Testis (tissue), 3 donors: ENCODE measurements around the gene ACTR1A. TPM values are rescaled to one million over a fixed set of nuclear protein-coding genes. Genes with fewer than 3 reads are reported as not detected.

Experiments
- DNase-seq: peaks from one replicate; pipeline ENCODE4 v3.0.0-alpha.2; 2019
- H3K27ac ChIP-seq, 2 donors: fragments of 200-600 bp; sonication (generic); one replicate each; pipeline ENCODE4 v1.5.1; 2019
- H3K27me3 ChIP-seq: fragments of 200-600 bp; sonication (generic); one replicate; pipeline ENCODE4 v1.5.1; 2019
- H3K36me3 ChIP-seq: fragments of 200-600 bp; sonication (generic); one replicate; pipeline ENCODE4 v1.5.1; 2017; ENCODE audit warnings: low read depth; ENCODE audit errors: missing control alignments
- H3K4me1 ChIP-seq: fragments of 200-600 bp; sonication (generic); one replicate; pipeline ENCODE4 v1.5.1; 2019
- H3K4me3 ChIP-seq, 2 donors: fragments of 200-600 bp; sonication (generic); one replicate each; pipeline ENCODE4 v1.5.1; 2017 to 2019
- H3K9me3 ChIP-seq: fragments of 200-600 bp; sonication (generic); one replicate; pipeline ENCODE4 v1.5.1; 2017
- POLR2A ChIP-seq: fragments of 450-650 bp; IDR thresholded peaks from one replicate; pipeline ENCODE4 v1.6.1; 2017; ENCODE audit warnings: antibody characterized with exemption, mild to moderate bottlenecking, moderate library complexity
- WGBS, 2 donors: methylation state at CpG; one replicate each; pipeline ENCODE4 v1.1.5; 2018; 5-methylcytosine and 5-hydroxymethylcytosine counted together
- intact Hi-C: fragments of 100-400 bp; cut with DNase I; formaldehyde crosslinking; loops from one replicate; pipeline ENCODE4 v1.15.1; 2023; ENCODE audit warnings: low total_unique reads
- polyA plus RNA-seq: library from polyadenylated mRNA; stranded (reverse); fragments of 350-450 nt; fragmentation: Illumina TruSeq; extraction: RNeasy Lipid Tissue Mini Kit (QIAGEN cat#74804); gene quantifications from one replicate; pipeline ENCODE4 v1.2.3, GENCODE V29; 2014; ENCODE audit warnings: low read depth, low replicate concordance; ENCODE audit not compliant: insufficient read depth
- total RNA-seq, 2 donors: library from RNA; depleted of rRNA; stranded (reverse); fragments of >200 nt; gene quantifications; one replicate each; pipeline ENCODE4 v1.2.3, GENCODE V29; 2016
- TF ChIP-seq, protein P1 (sequence below), 3 experiments: fragments of 450-650 bp in 2 of 3; fragments of 200-600 bp in 1 of 3; sonication (generic) in 1 of 3; IDR thresholded peaks; one replicate each; pipeline ENCODE4 v1.5.1; 2016 to 2019; ENCODE audit warnings: antibody characterized with exemption in 3 of 3, mild to moderate bottlenecking in 2 of 3, moderate library complexity in 1 of 3

ACTR1A gene
- total and polyA plus RNA-seq, 3 donors from 2014 or later, result 97.6 to 126 (median 97.7) TPM

DNA sequence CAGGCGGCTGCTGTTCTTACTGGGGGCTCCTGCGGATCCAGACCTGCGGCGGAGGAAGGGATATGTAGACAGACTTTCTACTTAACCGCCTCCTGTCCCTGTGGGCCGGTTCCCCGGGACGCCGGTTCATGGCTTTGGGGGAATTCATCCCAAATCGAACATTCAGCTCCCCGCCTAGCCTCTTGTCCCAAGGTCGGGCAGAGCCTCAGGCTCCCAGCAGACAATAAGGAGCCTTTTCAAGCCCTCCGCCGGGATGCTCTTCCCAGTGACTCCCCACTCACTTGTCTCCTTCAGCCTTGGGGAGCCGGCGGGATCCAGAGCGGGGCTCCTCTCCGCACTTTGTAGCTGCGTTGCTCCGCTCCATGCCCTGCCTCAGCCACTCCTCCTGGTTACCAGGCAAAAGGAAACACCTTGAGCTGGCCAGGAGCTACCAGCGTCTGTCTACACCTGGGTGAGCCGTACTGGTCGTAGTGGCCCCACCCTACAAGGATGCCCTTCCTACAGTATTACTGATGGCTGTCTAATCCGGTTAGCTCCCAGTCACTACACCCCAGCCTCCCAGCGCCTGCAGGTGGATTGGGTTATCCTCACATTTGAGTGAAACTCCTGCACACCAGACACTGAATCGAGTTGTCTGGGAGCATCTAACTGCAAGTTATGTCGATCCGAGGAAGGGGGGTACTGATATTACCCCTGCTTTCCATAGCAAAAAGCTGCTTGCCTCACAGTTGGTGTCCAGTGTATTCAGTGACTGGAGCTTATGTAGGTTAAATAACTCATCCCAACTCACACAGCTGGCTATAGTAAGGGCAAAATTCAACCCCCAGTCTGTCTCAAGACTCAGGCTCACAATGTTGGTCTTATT is 51.2 kb downstream of the ACTR1A start, which contains the start of gene C10orf95:
Gene C10orf95 (minus strand): TSS at position 439 of the 865 bp plus-strand sequence. CDS start 450 bp downstream, outside the sequence.
- WGBS, 2 donors, result 24 to 30% methylated on average over 16 to 28 of the region's 28 CpGs
- intact Hi-C loops, result no loop called here

DNA sequence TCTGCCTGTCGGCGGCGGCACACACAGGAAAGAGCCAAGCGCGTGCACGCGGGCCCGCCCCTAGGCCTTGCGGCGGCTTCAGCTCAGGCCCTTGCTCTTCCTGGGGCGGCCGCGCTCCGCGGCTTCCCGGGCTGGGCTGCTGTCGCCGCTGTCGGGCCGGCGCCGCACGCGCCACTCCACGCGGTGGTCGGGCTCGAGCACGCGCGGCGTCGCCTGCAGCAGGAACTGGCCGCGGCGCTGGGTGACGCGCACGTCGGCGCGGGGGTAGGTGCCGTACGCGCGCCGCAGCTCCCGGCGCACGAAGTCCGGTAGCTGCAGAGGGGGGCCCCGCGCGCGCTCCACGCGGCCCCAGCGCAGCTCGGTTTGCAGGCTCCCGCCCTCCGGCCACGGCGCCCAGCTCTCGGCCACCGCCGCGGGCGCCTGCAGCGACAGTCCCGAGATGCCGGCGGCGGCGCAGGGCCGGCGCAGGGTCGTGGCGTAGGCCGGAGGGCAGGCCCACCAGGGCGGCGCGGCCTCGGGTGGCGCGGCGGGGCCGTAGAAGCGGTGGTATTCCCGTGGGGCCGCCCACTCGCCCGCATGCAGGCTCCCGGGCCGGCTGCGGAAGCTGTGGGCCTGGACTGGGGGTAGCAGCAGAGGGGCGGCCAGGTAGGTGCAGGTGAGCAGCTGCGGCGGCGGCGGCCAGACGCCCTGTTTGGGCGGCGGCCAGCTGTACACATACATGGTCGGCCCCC is 52.0 kb downstream of the ACTR1A start:
- 0% methylated on average over 43 of the region's 104 CpGs; no CpG with 5 or more reads in 1 of the 2 donors for WGBS, 2 donors

More for the DNA sequence above, 51.2 kb downstream of the ACTR1A start, which contains the start of gene C10orf95:
- peak within 1 kb of the TSS; percentile 72 to 88 for H3K4me3 ChIP-seq
- no peaks in the 10 kb centered on the region for H3K36me3 ChIP-seq
- no peak for DNase-seq
- peak within 1 kb of the TSS; percentile 18 to 64 for H3K27ac ChIP-seq
- no peaks in the 10 kb centered on the region for H3K27me3 ChIP-seq
- H3K9me3 ChIP-seq, result no peaks in the 10 kb centered on the region
- no peak for TF ChIP-seq POLR2A
- TF ChIP-seq, protein P1, sequence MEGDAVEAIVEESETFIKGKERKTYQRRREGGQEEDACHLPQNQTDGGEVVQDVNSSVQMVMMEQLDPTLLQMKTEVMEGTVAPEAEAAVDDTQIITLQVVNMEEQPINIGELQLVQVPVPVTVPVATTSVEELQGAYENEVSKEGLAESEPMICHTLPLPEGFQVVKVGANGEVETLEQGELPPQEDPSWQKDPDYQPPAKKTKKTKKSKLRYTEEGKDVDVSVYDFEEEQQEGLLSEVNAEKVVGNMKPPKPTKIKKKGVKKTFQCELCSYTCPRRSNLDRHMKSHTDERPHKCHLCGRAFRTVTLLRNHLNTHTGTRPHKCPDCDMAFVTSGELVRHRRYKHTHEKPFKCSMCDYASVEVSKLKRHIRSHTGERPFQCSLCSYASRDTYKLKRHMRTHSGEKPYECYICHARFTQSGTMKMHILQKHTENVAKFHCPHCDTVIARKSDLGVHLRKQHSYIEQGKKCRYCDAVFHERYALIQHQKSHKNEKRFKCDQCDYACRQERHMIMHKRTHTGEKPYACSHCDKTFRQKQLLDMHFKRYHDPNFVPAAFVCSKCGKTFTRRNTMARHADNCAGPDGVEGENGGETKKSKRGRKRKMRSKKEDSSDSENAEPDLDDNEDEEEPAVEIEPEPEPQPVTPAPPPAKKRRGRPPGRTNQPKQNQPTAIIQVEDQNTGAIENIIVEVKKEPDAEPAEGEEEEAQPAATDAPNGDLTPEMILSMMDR (IDR thresholded peaks at IDR 0.05), result no peak
- peaks cover 7% of the 10 kb centered on the region for H3K4me1 ChIP-seq

DNA sequence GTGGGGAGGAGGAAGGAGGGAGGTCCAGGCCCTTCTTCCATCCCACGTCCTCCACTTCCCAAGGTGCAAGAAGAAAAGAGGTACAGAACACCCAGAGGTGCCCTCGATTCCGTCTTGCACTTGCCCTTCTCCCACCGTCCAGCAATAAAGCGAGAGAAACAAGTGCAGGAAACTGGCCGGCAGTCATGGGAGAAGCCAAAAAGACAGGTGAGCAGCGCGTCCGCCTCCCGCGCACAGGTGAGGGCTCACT is 52.5 kb downstream of the ACTR1A start:
- intact Hi-C loops, result no loop called here
- 0 to 1% methylated on average over 8 to 11 of the region's 11 CpGs for WGBS, 2 donors
- Histone ChIP-seq H3K36me3 (no peaks in the 10 kb centered on the region), H3K4me3 (peak overlapping the region; percentile 72 to 88), H3K27me3 (no peaks in the 10 kb centered on the region), H3K9me3 (no peaks in the 10 kb centered on the region), H3K4me1 (peaks cover 7% of the 10 kb centered on the region), H3K27ac (peak overlapping the region; percentile 18 to 64)
- no peak for DNase-seq
- TF ChIP-seq POLR2A, result no peak
- TF ChIP-seq, protein P1 (IDR thresholded peaks at IDR 0.05), result no peak

More for the DNA sequence above, 52.0 kb downstream of the ACTR1A start:
- intact Hi-C loops, result no loop called here
- Histone ChIP-seq H3K36me3 (no peaks in the 10 kb centered on the region), H3K4me1 (peaks cover 7% of the 10 kb centered on the region), H3K27ac (peak overlapping the region; percentile 18 to 64), H3K4me3 (peak overlapping the region; percentile 72 to 88), H3K9me3 (no peaks in the 10 kb centered on the region), H3K27me3 (no peaks in the 10 kb centered on the region)
- DNase-seq, result peak; percentile 91
- TF ChIP-seq, protein P1 (IDR thresholded peaks at IDR 0.05), result no peak
- no peak for TF ChIP-seq POLR2A

DNA sequence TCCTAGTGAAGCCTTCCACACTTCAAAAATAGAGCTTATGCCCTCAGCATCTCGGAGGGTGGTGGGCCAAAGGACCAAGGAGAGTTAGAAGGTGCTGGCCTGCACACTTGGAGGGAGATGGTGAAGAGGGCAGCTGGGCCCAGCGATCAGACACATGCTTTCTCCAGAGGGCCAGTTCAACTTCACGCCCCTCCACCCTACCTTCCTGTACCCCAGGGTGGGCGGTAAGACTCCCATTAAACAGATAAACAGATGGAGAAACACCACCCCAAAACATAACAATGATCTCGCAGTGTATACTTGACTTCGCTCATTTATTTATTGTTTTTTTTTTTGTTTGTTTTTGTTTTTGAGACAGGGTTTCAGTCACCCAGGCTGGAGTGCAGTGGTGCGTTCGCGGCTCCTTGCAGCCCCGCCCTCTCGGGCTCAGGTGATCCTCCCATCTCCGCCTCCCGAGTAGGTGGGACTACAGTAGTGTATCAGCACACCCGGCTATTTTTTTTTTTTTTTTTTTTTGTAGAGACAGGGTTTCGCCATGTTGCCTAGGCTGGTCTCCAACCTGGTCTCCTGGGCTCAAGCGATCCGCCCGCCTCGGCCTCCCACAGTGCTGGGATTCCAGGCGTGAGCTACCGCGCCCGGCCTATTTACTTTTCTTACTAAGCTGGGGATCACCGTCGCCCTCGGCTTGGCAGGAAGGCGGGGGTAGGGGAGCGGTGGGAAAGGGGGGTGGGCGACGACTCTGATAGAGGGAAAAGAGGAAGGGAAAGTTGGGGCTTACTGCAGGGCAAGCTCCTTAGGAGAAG is 53.0 kb downstream of the ACTR1A start:
- peak; percentile 91 for DNase-seq
- no peaks in the 10 kb centered on the region for H3K27me3 ChIP-seq
- H3K36me3 ChIP-seq, result no peaks in the 10 kb centered on the region
- H3K4me1 ChIP-seq, result peaks cover 7% of the 10 kb centered on the region
- 7 to 8% methylated on average over 28 to 30 of the region's 30 CpGs for WGBS, 2 donors
- H3K9me3 ChIP-seq, result no peaks in the 10 kb centered on the region
- intact Hi-C loops, result no loop called here
- TF ChIP-seq, protein P1 (IDR thresholded peaks at IDR 0.05), result no peak
- no peak for TF ChIP-seq POLR2A
- peak overlapping the region; percentile 18 to 64 for H3K27ac ChIP-seq
- peak overlapping the region; percentile 72 to 88 for H3K4me3 ChIP-seq
